PC-9 (cell line): ENCODE measurements around the gene CMTM7.
"Not testable (repeated sequence)": the region's sequence is repeated elsewhere in the genome, so short reads cannot be mapped to it uniquely, and the experiment has no call there.

Experiments used
- EZH2 ChIP-seq: fragments of 200-600 bp; sonication (generic); IDR thresholded peaks from 2 replicates; pipeline ENCODE4 v1.8.0; 2017; ENCODE audit warnings: antibody characterized with exemption, low read depth
- TF ChIP-seq, protein P1 (sequence below): fragments of 200-600 bp; sonication (generic); conservative IDR thresholded peaks from 2 replicates; pipeline ENCODE4 v1.6.1; 2017; ENCODE audit warnings: mixed run types, antibody characterized with exemption, mild to moderate bottlenecking, moderate library complexity

DNA sequence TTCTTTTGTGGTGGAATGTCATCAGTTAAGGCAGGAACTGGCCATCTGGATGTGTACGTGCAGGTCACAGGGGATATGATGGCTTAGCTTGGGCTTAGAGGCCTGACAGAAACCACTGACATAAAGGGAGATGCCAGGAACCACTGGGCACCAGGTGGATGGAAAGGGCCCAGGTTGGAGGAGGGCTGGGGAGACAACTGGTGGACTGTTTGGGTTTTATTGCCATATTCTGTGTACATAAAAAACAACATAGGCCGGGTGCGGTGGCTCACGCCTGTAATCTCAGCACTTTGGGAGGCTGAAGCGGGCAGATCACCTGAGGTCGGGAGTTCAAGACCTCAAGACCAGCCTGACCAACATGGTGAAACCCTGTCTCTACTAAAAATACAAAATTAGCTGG lies 75.2 kb downstream of the CMTM7 start:
- TF ChIP-seq, protein P1, sequence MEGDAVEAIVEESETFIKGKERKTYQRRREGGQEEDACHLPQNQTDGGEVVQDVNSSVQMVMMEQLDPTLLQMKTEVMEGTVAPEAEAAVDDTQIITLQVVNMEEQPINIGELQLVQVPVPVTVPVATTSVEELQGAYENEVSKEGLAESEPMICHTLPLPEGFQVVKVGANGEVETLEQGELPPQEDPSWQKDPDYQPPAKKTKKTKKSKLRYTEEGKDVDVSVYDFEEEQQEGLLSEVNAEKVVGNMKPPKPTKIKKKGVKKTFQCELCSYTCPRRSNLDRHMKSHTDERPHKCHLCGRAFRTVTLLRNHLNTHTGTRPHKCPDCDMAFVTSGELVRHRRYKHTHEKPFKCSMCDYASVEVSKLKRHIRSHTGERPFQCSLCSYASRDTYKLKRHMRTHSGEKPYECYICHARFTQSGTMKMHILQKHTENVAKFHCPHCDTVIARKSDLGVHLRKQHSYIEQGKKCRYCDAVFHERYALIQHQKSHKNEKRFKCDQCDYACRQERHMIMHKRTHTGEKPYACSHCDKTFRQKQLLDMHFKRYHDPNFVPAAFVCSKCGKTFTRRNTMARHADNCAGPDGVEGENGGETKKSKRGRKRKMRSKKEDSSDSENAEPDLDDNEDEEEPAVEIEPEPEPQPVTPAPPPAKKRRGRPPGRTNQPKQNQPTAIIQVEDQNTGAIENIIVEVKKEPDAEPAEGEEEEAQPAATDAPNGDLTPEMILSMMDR, result not testable (repeated sequence)
- TF ChIP-seq EZH2, result not testable (repeated sequence)
